ENCODE results near the gene ORAI3. TPM values are rescaled to one million over a fixed set of nuclear protein-coding genes. Genes with fewer than 3 reads are reported as not detected.

ORAI3 gene
- total and polyA plus RNA-seq, 2 of the 13 experiments (the other 11 are each of a cell fraction or from before 2014, with no cell fraction given): 11.4 to 32.0 TPM

GRCh38 chr16:30996985-30997724 lies 48.3 kb downstream of the ORAI3 start (continued):
- 0 out of 2 replicates have a peak, but pooled peaks have one; percentile 41 for TF ChIP-seq E2F1 (CRISPR knock-in tag; IDR thresholded peaks at IDR 0.05)
- no peak for TF ChIP-seq AGO1 (IDR thresholded peaks at IDR 0.05; ENCODE audit: low read depth, low read length, poor library complexity, severe bottlenecking)
- peak; percentile 42; the same call in 1 of the 2 replicates for TF ChIP-seq HOXA3 (CRISPR knock-in tag; IDR thresholded peaks at IDR 0.05)
- 0 out of 2 replicates have a peak, but pooled peaks have one; percentile 62 for TF ChIP-seq ZNF709 (CRISPR knock-in tag; IDR thresholded peaks at IDR 0.05)
- TF ChIP-seq ZNF878 (CRISPR knock-in tag; IDR thresholded peaks at IDR 0.05): no peak
- peak; percentile 73 for TF ChIP-seq MXD1 (CRISPR knock-in tag; IDR thresholded peaks at IDR 0.05)
- TF ChIP-seq ZBTB7B (CRISPR knock-in tag; IDR thresholded peaks at IDR 0.05): peak; percentile 90; the same call in 1 of the 2 replicates
- TF ChIP-seq ZNF326 (CRISPR knock-in tag; IDR thresholded peaks at IDR 0.05; ENCODE audit: borderline replicate concordance): peak; percentile 87; the same call in 1 of the 2 replicates
- peak; percentile 96 for TF ChIP-seq ZNF670 (CRISPR knock-in tag; IDR thresholded peaks at IDR 0.05; ENCODE audit: borderline replicate concordance)
- TF ChIP-seq CAMTA2 (CRISPR knock-in tag; IDR thresholded peaks at IDR 0.05; ENCODE audit: borderline replicate concordance): no peak
- TF ChIP-seq SAP130 (CRISPR knock-in tag; IDR thresholded peaks at IDR 0.05; ENCODE audit: low read depth): peak; percentile 65
- no peak for TF ChIP-seq ZNF543 (CRISPR knock-in tag; IDR thresholded peaks at IDR 0.05)
- TF ChIP-seq CCDC6 (CRISPR knock-in tag; IDR thresholded peaks at IDR 0.05): no peak; the same call in 1 of the 2 replicates
- peak; percentile 82; the same call in 1 of the 2 replicates for TF ChIP-seq ZBTB10 (CRISPR knock-in tag; IDR thresholded peaks at IDR 0.05; ENCODE audit: borderline replicate concordance)
- no peak for TF ChIP-seq ZUFSP (CRISPR knock-in tag; IDR thresholded peaks at IDR 0.05; ENCODE audit: borderline replicate concordance)
- TF ChIP-seq EHMT2 (IDR thresholded peaks at IDR 0.05; ENCODE audit: borderline replicate concordance, low read depth, low read length): no peak
- TF ChIP-seq ARHGAP35 (CRISPR knock-in tag; IDR thresholded peaks at IDR 0.05; ENCODE audit: borderline replicate concordance): peak; percentile 82; the same call in 1 of the 2 replicates
- peak; percentile 72; the same call in 1 of the 2 replicates for TF ChIP-seq ARNTL (CRISPR knock-in tag; IDR thresholded peaks at IDR 0.05)
- TF ChIP-seq CBX5 (CRISPR knock-in tag; IDR thresholded peaks at IDR 0.05; ENCODE audit: borderline replicate concordance): no peak
- peak; percentile 58 for TF ChIP-seq ZFP1 (CRISPR knock-in tag; IDR thresholded peaks at IDR 0.05)
- peak; percentile 55; the same call in 1 of the 2 replicates for TF ChIP-seq NFKB2 (CRISPR knock-in tag; IDR thresholded peaks at IDR 0.05; ENCODE audit: borderline replicate concordance)
- no peak for TF ChIP-seq ZNF382 (CRISPR knock-in tag; IDR thresholded peaks at IDR 0.05; ENCODE audit: borderline replicate concordance)
- TF ChIP-seq ZNF530 (CRISPR knock-in tag; IDR thresholded peaks at IDR 0.05; ENCODE audit: low read depth): no peak
- peak; percentile 60; the same call in 1 of the 2 replicates for TF ChIP-seq TMF1 (CRISPR knock-in tag; IDR thresholded peaks at IDR 0.05; ENCODE audit: low read depth)
